Measurements from ENCODE around the gene HASPIN.

- TF ChIP-seq CTCF (IDR thresholded peaks at IDR 0.05) (no peak), EP300 (IDR thresholded peaks at IDR 0.05) (no peak)
Measured at GRCh38 chr17:3729881-3730280, 6.2 kb downstream of the HASPIN start.

Data from gastroesophageal sphincter (tissue), 3 donors.